IPS-11a (cell line): ENCODE data around the gene PARD6G.

Source experiments
- H3K4me3 ChIP-seq: one replicate; pipeline ENCODE4 v1.5.1; 2013; ENCODE audit warnings: low read depth, low read length, control low read depth

PARD6G gene

GRCh38 chr18:80147418-80148325 lies 99.6 kb downstream of the PARD6G start:
- peak overlapping the region; percentile 22 for H3K4me3 ChIP-seq

- no peak overlapping the region for H3K4me3 ChIP-seq
Measured at GRCh38 chr18:80147037-80147417, 100.3 kb downstream of the PARD6G start.

GRCh38 chr18:80145196-80145804 lies 102.0 kb downstream of the PARD6G start:
- H3K4me3 ChIP-seq = no peak overlapping the region

- H3K4me3 ChIP-seq = no peak overlapping the region
Measured at GRCh38 chr18:80143881-80144280, 103.4 kb downstream of the PARD6G start.

- no peak overlapping the region for H3K4me3 ChIP-seq
Measured at GRCh38 chr18:80140455-80140985, 106.8 kb downstream of the PARD6G start.

- no peak overlapping the region for H3K4me3 ChIP-seq
Measured at GRCh38 chr18:80137976-80138375, 109.3 kb downstream of the PARD6G start.

- no peak overlapping the region for H3K4me3 ChIP-seq
Measured at GRCh38 chr18:80137137-80137536, 110.2 kb downstream of the PARD6G start.

GRCh38 chr18:80136679-80137078 lies 110.6 kb downstream of the PARD6G start:
- no peak overlapping the region for H3K4me3 ChIP-seq

GRCh38 chr18:80135136-80135535 lies 112.2 kb downstream of the PARD6G start:
- H3K4me3 ChIP-seq = no peak overlapping the region

GRCh38 chr18:80133124-80133523 lies 114.2 kb downstream of the PARD6G start:
- H3K4me3 ChIP-seq = no peak overlapping the region

GRCh38 chr18:80132180-80132812 lies 115.0 kb downstream of the PARD6G start:
- no peak overlapping the region for H3K4me3 ChIP-seq

- no peak overlapping the region for H3K4me3 ChIP-seq
Measured at GRCh38 chr18:80130555-80130954, 116.8 kb downstream of the PARD6G start.

- no peak overlapping the region for H3K4me3 ChIP-seq
Measured at GRCh38 chr18:80129672-80130367, 117.5 kb downstream of the PARD6G start.

- H3K4me3 ChIP-seq = no peak overlapping the region
Measured at GRCh38 chr18:80127635-80128034, 119.7 kb downstream of the PARD6G start.

GRCh38 chr18:80126797-80127196 lies 120.5 kb downstream of the PARD6G start:
- H3K4me3 ChIP-seq = no peak overlapping the region

- H3K4me3 ChIP-seq = no peak overlapping the region
Measured at GRCh38 chr18:80124131-80124530, 123.2 kb downstream of the PARD6G start.

- H3K4me3 ChIP-seq = no peak overlapping the region
Measured at GRCh38 chr18:80120932-80121331, 126.4 kb downstream of the PARD6G start.

- no peak overlapping the region for H3K4me3 ChIP-seq
Measured at GRCh38 chr18:80119111-80119510, 128.2 kb downstream of the PARD6G start.

GRCh38 chr18:80115035-80115434 lies 132.3 kb downstream of the PARD6G start:
- no peak overlapping the region for H3K4me3 ChIP-seq

GRCh38 chr18:80112624-80113248 lies 134.6 kb downstream of the PARD6G start:
- no peak overlapping the region for H3K4me3 ChIP-seq

GRCh38 chr18:80109676-80110078 lies 137.6 kb downstream of the PARD6G start:
- H3K4me3 ChIP-seq = peak overlapping the region; percentile 68
